ENCODE data around the gene TPD52L1.
"Not testable (repeated sequence)": the region's sequence is repeated elsewhere in the genome, so short reads cannot be mapped to it uniquely, and the experiment has no call there.

TPD52L1 gene

DNA sequence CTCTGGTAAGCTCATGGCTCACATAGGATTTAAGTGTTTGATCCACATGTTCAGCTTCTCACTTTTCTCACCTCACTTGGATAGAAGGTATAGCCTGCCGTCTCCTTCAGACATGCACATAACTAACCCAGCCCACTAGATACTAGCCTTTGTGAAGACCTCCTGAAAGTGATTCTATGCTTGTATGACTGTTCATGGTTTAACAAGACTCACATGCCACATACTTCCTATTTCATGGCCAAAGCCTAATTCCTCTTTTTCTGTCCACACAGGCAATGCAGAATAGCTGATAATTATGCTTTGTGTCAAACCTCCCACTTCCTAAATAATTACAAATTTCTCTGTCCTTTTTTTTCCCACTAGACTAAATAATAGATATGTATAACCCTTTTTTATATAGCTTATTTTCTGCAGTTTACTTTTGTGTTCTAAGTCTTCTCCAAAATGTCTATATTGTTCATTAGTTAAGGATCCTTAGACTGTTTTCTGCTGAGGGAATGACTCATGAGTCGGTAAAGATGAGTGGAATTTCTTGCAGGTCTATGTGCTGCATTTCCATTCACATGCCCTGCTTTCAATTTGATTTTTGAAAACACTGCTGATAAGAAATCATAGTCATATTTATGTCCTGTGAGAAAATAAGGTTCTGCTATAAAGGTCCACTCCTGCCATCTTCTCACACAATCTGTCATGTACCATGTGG is 105.2 kb downstream of the TPD52L1 start:
- DNase-seq (ENCODE audit: low read depth) = no peak
- no peak overlapping the region for H3K4me3 ChIP-seq (ENCODE audit: low read depth, low read length)

GRCh38 chr6:125259354-125259736 is 105.8 kb downstream of the TPD52L1 start:
- no peak overlapping the region for H3K4me3 ChIP-seq (ENCODE audit: low read depth, low read length)
- DNase-seq (ENCODE audit: low read depth) = no peak

GRCh38 chr6:125262016-125263013 is 108.7 kb downstream of the TPD52L1 start:
- H3K4me3 ChIP-seq (ENCODE audit: low read depth, low read length) = no peak overlapping the region
- DNase-seq (ENCODE audit: low read depth) = no peak

- no peak overlapping the region for H3K4me3 ChIP-seq (ENCODE audit: low read depth, low read length)
- no peak for DNase-seq (ENCODE audit: low read depth)
Observed at GRCh38 chr6:125264476-125264875, 110.9 kb downstream of the TPD52L1 start.

DNA sequence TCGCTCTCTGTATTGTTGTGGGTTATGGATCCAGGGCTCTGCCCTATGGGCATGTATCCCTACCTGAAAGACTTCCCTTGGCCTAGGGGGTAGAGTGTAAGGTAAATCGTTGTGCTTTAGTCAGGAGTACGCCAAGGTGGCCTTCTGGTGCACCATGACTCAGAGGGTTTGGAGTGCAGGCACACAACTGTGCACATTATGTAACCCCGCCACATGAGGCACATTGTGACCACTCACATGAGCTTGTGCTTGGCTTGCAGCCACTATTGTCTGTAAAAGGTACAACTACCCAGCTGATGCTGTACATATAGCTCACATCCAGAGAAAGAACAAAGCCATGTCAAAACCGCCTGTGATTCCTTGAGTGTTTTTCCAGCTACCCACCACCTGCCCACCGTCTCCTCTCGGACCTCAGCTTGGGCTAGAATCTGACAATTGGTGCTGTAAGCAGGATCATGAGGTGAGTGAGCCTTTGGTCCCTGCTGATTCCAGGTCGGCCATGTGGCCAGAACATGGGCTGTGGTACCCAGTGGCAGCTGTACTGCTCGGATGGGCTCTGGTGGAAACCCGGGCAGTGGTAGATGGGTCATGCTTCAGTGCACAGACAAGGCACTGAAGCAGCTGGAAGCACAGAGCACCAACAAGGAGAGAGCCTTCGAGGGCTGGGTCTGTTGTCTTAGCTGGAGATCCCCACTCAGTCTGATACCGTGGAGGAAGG is 114.4 kb downstream of the TPD52L1 start:
- no peak overlapping the region for H3K4me3 ChIP-seq (ENCODE audit: low read depth, low read length)

GRCh38 chr6:125268765-125269164 is 115.2 kb downstream of the TPD52L1 start:
- no peak for DNase-seq (ENCODE audit: low read depth)

More for the DNA sequence above, 114.4 kb downstream of the TPD52L1 start:
- no peak for DNase-seq (ENCODE audit: low read depth)

DNA sequence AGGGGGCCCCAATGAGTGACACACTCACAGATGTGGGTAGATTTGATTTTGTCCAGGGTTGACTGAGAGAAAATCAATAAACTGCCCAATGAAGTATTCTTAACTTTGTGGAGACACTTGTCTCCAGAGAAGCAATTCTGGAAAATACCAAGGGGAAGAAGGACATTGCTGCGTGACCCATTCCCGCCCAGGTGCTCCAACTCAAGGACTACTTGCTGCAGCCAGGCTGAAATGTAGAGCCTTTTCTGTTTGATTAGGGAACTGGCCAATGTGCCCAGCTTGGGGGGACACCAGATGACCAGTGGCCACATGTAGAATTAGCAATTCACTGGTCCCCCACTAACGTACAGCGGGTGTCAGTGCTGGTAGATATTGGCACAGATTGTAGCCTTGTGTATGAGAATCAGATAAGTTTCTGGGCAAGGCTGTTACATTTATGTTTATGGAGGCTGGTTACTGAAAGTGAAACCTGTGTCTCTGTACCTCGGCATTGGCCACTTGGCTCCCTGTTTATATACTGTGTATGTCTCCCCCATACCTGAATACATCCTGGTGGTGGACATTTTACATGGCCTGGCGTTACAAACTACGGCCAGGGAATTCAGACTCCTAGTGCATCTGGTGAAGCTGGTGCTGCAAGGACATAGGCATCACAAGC is 115.9 kb downstream of the TPD52L1 start:
- DNase-seq (ENCODE audit: low read depth) = no peak
- H3K4me3 ChIP-seq (ENCODE audit: low read depth, low read length) = no peak overlapping the region

More at GRCh38 chr6:125268765-125269164, 115.2 kb downstream of the TPD52L1 start:
- no peak overlapping the region for H3K4me3 ChIP-seq (ENCODE audit: low read depth, low read length)

GRCh38 chr6:125270380-125270779 is 116.8 kb downstream of the TPD52L1 start:
- no peak for DNase-seq (ENCODE audit: low read depth)
- H3K4me3 ChIP-seq (ENCODE audit: low read depth, low read length) = no peak overlapping the region

- H3K4me3 ChIP-seq (ENCODE audit: low read depth, low read length) = no peak overlapping the region
- DNase-seq (ENCODE audit: low read depth) = no peak
Observed at GRCh38 chr6:125271486-125272159, 118.0 kb downstream of the TPD52L1 start.

DNA sequence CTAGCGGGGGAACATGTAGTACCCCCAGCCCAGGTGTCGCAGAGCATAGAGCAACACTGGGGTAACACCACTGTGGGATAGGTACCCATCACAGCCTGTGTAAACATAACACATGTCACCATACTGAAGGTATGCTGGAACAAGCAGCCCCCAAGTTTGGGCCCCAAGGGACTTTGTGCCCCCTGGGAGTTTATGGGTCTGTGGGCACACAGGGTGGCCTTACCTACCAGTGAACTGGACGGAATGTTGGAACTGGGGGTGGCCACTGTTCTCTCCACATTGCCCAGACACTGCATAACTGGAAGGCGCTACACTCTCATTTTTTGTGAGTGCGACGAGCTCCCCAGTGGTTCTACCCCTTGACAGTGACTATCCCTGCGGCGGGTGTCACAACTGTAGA is 119.7 kb downstream of the TPD52L1 start:
- DNase-seq (ENCODE audit: low read depth) = no peak
- no peak overlapping the region for H3K4me3 ChIP-seq (ENCODE audit: low read depth, low read length)

DNA sequence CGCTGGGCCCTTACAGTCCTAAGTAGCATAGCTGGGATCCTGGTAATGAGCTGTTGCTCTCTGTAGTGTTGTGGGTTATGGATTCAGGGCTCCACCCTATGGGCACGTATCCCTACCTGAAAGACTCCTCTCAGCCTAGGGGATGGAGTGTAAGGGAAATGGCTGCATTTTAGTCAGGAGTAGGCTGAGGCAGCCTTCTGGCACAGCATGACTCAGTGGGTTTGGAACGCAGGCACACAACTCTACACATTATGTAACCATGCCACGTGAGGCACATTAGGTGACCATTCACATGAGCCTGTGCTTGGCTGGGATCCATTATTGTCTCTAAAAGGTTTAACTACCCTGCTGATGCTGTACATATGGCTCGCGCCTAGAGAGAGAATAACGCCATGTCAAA is 120.4 kb downstream of the TPD52L1 start:
- no peak for DNase-seq (ENCODE audit: low read depth)
- no peak overlapping the region for H3K4me3 ChIP-seq (ENCODE audit: low read depth, low read length)

- no peak overlapping the region for H3K4me3 ChIP-seq (ENCODE audit: low read depth, low read length)
- no peak for DNase-seq (ENCODE audit: low read depth)
Observed at GRCh38 chr6:125274935-125275334, 121.4 kb downstream of the TPD52L1 start.

- H3K4me3 ChIP-seq (ENCODE audit: low read depth, low read length) = no peak overlapping the region
- DNase-seq (ENCODE audit: low read depth) = no peak
Observed at GRCh38 chr6:125275779-125276178, 122.2 kb downstream of the TPD52L1 start.

GRCh38 chr6:125277838-125278237 is 124.3 kb downstream of the TPD52L1 start:
- H3K4me3 ChIP-seq (ENCODE audit: low read depth, low read length) = no peak overlapping the region
- DNase-seq (ENCODE audit: low read depth) = no peak

- DNase-seq (ENCODE audit: low read depth) = no peak
- H3K4me3 ChIP-seq (ENCODE audit: low read depth, low read length) = no peak overlapping the region
Observed at GRCh38 chr6:125279961-125280360, 126.4 kb downstream of the TPD52L1 start.

DNA sequence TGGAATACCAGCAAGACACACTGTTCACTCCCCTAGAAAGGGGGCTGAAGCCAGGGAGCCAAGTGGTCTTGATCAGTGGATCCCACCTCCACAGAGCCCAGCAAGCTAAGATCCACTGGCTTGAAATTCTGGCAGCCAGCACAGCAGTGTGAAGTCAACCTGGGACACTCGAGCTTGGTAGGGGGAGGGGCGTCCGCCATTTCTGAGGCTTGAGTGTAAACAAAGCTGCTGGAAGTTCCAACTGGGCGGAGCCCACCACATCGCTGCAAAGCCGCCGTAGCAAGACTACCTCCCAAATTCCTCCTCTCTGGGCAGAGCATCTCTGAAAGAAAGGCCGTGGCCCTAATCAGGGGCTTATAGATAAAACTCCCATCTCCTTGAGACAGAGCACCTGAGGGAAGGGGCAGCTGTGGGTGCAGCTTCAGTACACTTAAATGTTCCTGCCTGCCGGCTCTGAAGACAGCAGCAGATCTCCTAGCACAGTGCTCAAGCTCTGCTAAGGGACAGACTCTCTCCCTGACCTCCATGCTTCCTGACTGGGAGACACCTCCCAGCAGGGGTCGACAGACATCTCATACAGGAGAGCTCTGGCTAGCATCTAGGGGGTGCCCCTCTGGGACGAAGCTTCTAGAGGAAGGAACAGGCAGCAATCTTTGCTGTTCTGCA is 126.9 kb downstream of the TPD52L1 start:
- not testable (repeated sequence) for DNase-seq (ENCODE audit: low read depth); H3K4me3 ChIP-seq (ENCODE audit: low read depth, low read length)

DNA sequence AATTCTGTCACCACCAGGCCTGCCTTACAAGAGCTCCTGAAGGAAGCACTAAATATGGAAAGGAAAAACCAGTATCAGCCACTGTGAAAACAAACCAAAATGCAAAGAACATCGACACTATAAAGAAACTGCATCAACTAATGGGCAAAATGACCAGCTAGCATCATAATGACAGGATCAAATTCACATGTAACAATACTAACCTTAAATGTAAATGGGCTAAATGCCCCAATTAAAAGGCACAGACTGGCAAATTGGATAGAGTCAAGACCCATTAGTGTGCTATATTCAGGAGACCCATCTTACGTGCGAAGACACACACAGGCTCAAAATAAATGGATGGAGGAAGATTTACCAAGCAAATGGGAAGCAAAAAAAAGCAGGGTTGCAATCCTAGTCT is 128.9 kb downstream of the TPD52L1 start:
- DNase-seq (ENCODE audit: low read depth); H3K4me3 ChIP-seq (ENCODE audit: low read depth, low read length): not testable (repeated sequence)

GRCh38 chr6:125285353-125285752 is 131.8 kb downstream of the TPD52L1 start:
- no peak for DNase-seq (ENCODE audit: low read depth)
- H3K4me3 ChIP-seq (ENCODE audit: low read depth, low read length) = no peak overlapping the region
